ENCODE measurements around the gene ZNF410.
"Not testable (repeated sequence)": the region's sequence is repeated elsewhere in the genome, so short reads cannot be mapped to it uniquely, and the experiment has no call there.

- not testable (repeated sequence) for TF ChIP-seq CTCF (IDR thresholded peaks at IDR 0.05; ENCODE audit: extremely low read depth in 1 of 2, insufficient read depth in 1 of 2, low read depth in 1 of 2, low read length in 2 of 2); EZH2 (IDR thresholded peaks at IDR 0.05; ENCODE audit: borderline replicate concordance, low read depth, low read length, severe bottlenecking); POLR2A (IDR thresholded peaks at IDR 0.05; ENCODE audit: low read depth, low read length); FOS (IDR thresholded peaks at IDR 0.05; ENCODE audit: borderline replicate concordance, insufficient read depth, low read length); POLR2AphosphoS5 (IDR thresholded peaks at IDR 0.05; ENCODE audit: insufficient read depth, low read depth, low read length); MYC (IDR thresholded peaks at IDR 0.05; ENCODE audit: low read depth, low read length); MAX (IDR thresholded peaks at IDR 0.05; ENCODE audit: insufficient read depth, insufficient read length); JUN (IDR thresholded peaks at IDR 0.05; ENCODE audit: borderline replicate concordance, insufficient read depth, insufficient read length, low read depth); GATA2 (IDR thresholded peaks at IDR 0.05; ENCODE audit: insufficient read depth, insufficient read length, low read depth, low read length)
These were observed 7.6 kb downstream of the ZNF410 start for GRCh38 chr14:73894180-73894687.

Data from endothelial cell of umbilical vein (primary cell).